ENCODE data around the gene TCP11L1. TPM values are rescaled to one million over a fixed set of nuclear protein-coding genes. Genes with fewer than 3 reads are reported as not detected.

TCP11L1 gene, protein sequence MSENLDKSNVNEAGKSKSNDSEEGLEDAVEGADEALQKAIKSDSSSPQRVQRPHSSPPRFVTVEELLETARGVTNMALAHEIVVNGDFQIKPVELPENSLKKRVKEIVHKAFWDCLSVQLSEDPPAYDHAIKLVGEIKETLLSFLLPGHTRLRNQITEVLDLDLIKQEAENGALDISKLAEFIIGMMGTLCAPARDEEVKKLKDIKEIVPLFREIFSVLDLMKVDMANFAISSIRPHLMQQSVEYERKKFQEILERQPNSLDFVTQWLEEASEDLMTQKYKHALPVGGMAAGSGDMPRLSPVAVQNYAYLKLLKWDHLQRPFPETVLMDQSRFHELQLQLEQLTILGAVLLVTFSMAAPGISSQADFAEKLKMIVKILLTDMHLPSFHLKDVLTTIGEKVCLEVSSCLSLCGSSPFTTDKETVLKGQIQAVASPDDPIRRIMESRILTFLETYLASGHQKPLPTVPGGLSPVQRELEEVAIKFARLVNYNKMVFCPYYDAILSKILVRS
- 9.6 and 13.1 TPM in 2 replicates for total RNA-seq

DNA sequence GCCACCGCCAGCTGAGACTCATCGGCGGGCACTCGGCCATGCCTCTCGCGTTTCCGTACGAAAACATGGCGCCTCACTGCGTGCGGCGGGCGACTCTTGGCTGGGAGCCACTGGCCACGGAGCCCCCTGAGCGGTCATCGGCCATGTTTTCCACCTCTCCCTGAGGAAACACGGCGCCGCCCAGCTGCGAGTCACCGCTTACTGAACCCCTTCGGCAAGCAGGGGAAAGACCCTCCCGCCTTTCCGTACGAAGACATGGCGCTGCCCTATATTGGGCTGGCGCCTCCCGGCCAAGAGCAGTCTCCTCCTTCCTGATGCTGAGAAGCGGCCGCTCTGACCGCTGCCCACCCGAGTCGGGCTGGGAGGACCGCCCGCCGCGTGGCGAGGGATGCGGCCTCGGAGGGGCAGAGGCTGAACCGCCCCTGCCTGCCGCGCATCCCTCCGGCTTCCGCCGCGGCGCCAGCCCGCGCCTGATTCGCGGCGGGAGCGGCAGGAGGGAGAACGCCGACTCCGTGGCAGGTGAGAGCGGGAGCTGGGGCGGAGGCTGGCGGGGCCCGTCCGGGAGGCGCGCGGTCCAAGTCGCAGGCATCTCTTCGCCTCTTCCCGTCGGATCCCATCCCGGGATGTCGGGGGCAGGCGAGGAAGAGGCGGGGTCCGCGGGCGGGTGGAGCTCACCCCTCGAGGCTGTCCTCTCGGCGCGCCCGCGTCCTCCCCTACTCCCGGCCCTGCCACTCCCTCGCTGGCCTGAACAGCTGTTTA, at the start of gene TCP11L1:
TCP11L1 (plus strand) TSS at position 299 of the 759 bp plus-strand sequence. CDS start 4,202 bp downstream, outside the sequence.
- DNase-seq (ENCODE audit: low read depth in 2 of 2): peak; percentile 94 to 95

DNA sequence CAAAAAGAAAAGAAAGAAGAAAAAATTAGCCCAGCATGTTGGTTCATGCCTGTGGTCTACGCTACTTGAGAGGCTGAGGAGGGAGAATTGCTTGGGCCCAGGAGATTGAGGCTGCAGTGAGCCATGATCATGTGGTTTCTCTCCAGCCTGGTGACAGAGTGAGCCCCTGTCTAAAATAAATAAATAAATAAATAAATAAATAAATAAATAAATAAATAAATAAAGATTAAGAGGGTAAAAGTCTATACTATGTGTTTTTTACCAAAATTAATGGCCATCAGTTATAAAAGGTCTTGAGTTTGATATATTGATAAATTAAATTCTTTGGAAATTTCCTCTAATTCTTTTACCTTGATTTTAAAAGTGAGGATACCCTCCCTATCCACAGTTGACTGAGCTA, 48.9 kb upstream of the TCP11L1 start:
- DNase-seq (ENCODE audit: low read depth in 2 of 2): no peak

DNA sequence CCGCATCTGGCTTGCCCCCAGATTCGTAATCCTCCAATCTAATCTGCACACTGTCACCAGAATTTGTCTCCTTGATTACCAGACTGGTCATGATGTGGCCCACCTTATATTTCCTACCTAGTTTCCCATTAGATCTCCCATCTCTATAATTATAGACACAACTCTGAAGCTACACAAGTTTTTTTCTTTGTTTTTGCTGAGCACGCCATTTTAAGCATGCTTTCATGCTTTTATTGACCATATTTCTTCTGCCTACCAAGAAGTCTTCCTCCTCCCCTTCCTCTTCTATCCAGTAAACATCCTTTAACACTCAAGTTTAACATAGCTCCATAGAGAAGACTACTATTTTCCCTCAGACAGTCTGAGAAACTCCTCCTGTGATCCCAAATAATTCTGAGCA, 47.9 kb upstream of the TCP11L1 start:
- DNase-seq (ENCODE audit: low read depth in 2 of 2): no peak

DNA sequence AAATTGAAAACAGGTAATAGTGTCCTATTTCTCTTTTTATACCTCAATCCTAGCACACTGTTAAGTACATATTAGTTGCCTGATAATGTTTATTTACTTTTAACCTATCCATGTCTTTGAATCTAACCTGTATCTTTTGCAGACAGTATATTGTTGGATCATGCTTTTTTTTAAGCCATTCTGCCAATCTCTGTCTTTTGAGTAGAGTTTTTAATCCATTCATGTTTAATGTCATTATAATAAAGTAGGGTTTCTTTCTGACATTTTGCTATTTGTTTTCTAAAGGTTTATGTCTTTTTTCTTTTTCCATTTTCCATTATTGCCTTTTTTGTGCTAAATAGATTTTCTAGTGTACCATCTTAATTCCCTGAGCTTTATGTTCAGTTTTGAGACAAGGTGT, 47.5 kb upstream of the TCP11L1 start:
- DNase-seq (ENCODE audit: low read depth in 2 of 2): no peak

DNA sequence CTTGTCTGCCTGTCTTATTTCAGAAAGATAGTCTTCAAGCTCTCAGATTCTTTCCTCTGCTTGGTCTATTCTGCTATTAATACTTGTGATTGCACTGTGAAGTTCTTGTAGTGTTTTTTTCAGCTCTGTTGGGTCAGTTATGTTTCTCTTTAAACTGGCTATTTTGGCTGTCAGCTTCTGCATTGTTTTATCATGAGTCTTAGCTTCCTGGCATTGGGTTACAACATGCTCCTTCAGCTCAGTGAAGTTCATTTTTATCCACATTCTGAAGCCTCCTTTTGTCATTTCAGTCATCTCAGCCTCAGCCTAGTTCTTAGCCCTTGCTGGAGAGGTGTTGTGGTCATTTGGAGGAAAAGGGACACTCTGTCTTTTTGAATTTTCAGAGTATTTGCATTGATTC, 39.2 kb upstream of the TCP11L1 start:
- peak; percentile 4 to 68 for DNase-seq (ENCODE audit: low read depth in 2 of 2)

DNA sequence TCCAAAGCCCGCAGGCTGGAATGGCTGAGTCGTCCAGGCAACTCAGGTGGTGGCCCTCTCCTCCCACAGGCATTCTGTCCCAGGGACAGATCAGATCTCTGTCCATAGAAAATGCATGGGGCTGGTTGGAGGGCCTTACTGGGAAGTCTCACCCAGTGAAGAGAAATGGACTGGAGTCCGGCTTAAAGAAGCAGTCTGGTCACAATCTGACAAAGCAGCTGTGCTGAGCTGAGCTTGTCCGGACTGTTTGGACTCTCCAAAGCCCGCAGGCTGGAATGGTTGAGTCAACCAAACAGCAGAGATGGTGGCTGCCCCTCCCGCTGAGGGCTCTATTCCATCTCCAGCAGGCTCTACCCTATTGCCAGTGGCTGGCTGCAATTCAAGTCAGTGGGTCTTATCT, 38.1 kb upstream of the TCP11L1 start:
- no peak for DNase-seq (ENCODE audit: low read depth in 2 of 2)

DNA sequence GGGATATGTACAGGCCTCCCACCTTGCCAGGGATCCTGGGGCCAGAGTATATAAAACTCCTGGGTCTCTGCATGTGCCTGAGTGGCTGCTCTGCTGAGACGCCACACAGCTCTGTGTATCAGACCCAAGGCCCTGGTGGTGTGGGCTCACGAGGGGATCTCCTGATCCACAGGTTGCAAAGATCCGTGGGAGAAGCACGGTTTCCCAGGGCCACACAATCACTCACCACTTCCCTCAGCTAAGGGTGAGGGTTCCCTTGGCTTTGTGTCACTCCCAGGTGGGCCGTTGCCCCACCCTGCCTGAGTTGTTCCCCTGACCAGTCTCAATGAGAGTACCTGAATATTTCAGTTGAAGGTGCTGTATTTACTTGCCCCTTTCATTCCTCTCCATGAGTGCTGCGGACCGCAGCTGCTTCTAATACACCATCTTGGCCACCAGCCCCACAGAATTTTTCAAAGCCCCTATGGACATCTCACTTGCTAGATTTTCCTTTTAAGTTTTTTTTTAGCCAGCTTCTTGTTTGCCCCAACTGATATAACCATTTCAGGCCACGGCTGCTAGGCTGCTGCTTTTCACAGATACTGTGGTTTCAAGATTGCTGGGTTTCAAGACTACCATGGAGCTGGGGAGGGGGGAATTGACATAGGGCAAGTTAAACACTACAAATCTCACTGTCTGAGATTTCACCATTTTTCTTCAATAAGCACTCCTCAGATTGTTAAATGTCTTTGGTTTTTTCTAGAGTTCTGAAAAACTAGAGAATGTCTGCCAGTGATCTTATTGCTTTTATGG, 37.4 kb upstream of the TCP11L1 start:
- DNase-seq (ENCODE audit: low read depth in 2 of 2): no peak

DNA sequence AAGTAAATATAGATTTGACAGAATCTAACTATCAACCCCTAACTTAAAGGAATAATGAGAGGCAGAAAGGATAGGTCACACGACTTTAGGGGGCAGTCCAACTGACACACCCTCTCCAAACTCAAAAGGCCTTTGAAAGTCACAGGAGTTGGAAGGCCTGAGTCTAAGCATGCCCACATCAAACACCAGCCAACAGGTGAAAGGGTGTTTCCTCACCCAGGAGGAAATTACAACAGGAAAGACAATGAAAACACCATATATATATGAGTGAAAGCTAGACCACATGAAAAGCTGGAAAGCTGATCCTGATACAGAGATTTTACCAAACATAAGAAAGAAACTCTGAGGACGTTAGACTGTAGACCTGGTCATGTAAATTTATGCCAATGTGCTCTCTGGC, 34.2 kb upstream of the TCP11L1 start:
- DNase-seq (ENCODE audit: low read depth in 2 of 2): peak in 1 of 2 donors; percentile 27

DNA sequence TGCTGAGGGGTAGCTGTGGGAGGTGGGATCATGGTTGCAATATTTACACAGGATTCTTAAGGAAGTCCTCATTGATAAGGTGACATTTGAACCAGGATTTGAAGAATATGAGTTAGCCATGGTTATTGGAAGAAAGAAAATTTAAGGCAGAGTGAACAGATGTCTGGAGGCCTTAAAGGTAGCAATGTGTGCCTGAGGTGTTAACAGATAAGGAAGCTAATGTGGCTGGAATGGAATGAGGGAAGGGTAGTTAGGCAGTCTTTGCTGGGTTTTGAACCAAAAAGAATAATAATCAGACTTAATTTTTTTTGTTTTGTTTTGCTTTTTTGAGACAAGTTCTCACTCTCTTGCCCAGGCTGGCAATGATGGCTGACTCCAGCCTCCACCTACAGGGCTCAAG, 33.4 kb upstream of the TCP11L1 start:
- DNase-seq (ENCODE audit: low read depth in 2 of 2): no peak

DNA sequence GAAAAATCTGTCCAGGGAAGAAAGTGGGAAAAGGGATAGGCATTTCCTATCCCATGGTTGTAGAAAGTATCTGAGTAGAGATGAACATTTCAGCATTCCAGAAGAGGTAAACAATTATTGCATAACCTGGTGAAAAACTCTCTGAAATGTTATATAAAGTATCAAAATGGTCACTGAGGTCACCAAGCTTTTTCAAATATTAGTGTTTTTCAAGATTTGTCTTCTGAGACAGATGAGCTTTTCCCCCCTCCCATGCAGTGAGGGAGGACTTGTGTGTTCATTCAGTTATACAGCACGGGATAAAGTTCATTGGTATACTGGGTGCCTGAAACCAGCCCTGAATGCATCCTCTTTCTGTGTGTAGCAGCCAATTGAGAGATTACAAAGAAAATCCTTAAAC, 25.6 kb upstream of the TCP11L1 start:
- no peak for DNase-seq (ENCODE audit: low read depth in 2 of 2)

DNA sequence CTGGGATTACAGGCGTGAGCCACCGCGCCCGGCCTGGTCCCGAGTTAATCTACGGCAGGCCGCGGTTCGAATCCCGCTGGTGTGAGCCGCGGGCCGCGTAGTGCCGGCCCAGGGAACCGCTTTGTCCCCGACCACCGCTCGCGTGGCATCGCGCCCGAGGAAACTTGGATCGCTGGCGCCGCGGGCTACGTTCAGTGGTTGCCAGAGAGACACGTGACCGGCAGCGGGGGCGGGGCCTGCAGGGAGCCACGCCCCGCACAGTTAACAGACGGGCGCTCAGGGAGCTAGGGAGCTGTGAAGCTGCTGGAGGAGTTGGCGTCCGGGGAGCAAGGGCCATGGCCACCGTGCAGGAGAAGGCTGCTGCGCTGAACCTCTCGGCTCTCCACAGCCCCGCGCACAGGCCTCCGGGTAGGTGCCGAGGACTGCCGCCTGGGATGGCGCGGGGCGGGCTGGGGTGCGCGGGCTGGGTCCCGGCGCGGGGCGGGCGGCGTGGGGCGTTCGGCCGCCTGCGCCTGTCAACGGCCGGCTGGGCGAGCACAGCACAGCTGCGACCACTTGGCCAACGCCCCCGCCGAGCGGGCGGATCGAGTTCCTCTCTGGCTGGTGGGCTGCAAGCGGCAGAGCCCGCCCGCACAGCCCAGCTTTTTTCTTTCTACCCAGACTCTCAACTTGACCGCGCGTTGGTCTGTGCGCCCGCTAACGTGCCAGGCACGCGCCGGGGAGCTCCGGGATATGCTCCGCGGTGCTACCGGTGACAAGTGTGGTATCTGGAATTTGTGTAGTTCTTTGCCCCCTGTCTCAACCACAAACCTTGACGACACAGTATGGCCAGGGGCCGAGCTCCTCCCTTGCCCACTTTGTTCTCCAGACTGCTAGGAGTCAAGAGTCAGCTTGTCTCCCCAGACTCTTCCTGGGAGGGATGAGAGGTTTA, 23.5 kb upstream of the TCP11L1 start, which contains the start of gene DEPDC7:
DEPDC7 (plus strand) TSS at position 258 of the 931 bp plus-strand sequence; CDS start at position 336, 78 bp downstream.
- peak; percentile 61 to 72 for DNase-seq (ENCODE audit: low read depth in 2 of 2)

DNA sequence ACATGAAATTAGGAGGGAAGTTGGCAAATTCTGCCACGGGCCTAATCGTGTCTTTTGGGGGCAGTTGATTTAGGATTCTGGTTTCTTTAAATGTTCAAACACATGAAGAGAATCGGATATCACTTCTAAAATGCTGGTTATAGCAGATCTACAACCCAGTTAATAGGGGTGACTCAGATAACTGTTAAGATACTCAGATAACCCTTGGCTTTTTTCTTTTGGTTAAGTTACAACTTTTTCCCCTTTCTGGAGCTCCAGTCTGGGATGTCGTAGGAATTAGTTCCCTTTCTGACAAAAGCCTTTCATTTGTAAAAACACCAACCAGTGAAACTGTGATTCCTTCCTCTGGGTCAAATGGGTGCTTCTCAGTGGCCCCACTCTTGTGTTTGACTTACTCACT, 22.7 kb upstream of the TCP11L1 start:
- no peak for DNase-seq (ENCODE audit: low read depth in 2 of 2)

DNA sequence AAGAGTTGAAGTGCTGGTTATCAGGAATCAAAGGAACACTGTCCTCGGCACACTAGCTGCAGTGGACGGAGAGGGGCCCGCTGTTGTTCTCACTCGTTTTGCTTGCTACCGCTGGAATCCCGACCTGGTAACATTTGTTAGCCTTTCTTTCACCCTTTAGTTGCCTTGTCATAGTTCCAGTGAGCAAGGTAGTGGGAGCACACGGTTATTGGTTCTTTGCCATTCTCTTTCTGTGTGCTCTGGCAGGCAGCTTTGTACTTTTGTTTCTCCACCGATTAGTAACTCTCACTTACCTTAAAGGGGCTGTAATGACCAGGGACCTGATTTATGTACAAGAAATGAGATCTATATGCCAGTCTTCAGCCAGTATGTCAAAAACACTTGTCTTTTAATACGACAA, 21.9 kb upstream of the TCP11L1 start:
- no peak for DNase-seq (ENCODE audit: low read depth in 2 of 2)

DNA sequence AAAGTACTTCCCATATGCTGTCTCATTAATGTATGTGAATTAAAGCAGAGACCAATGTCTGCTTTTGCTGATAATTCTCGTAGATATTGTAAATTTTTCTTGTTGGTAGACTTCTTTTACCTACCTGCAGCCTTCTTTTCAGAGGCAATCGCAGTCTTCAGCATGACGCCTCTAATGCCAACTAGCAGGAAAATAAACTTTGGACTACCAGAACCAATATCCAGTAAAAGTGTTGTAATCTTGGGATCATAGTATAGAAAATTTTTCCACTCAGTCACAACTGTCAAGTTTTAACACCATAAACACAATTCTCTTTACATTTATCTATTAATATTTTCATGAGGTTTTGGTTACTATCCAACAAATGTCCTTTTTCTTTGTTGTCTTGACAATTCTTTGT, 21.4 kb upstream of the TCP11L1 start:
- no peak for DNase-seq (ENCODE audit: low read depth in 2 of 2)

DNA sequence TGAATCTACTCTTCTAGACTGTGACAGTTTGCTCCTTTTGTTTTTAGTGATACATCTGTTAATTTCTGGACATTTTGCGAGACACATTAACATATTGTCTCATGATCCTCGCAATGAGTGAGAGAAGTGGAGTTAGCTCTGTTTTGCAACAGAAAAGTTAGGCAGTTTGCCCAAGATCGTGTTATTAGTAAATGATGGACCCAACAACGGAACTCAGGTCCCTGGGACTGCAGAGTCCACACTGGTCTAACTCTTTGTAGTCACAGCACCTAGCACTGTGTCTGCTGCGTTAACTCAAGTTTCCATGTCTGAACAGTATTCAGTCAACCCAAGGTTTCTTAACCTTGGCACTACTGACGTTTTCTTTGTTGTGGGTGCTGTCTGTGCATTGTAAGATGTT, 20.5 kb upstream of the TCP11L1 start:
- DNase-seq (ENCODE audit: low read depth in 2 of 2): no peak

DNA sequence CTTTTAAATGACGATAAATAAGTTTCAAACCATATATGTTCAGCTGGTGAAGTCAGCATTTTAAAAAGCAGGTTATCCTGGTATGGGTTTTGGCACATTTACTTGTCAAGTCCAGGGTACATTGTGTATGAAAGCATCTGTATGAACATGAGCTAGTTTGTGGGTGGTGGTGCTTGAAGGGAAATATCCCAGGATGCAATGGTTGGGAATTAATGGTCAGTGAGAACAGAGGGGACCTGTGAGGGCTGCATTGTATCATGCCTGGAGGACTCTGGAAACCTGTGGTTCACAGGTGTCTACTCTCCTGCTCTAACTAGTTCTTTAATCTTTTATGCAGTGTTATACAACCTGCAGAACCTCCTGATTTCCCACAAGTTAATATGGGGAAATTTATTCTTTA, 17.9 kb upstream of the TCP11L1 start:
- DNase-seq (ENCODE audit: low read depth in 2 of 2): no peak

DNA sequence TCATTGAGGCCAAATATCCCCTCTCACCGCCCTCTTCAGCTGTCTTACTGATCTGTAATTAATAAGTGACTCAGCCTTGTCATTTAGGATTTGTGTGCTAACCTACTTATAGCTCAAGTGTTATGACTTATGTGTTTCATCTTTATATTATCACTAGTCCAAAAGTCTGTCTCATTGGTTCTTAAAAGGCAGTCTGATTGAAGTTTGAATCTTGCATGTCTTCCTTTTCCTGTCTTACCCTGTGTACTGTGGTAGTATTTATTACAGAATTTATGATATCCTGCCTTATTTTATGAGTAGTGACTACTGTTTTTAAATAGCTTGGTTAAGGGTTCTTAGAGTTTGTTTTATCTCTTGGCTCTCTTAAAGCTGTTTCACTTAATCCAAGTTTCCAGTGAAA, 17.4 kb upstream of the TCP11L1 start:
- no peak for DNase-seq (ENCODE audit: low read depth in 2 of 2)

DNA sequence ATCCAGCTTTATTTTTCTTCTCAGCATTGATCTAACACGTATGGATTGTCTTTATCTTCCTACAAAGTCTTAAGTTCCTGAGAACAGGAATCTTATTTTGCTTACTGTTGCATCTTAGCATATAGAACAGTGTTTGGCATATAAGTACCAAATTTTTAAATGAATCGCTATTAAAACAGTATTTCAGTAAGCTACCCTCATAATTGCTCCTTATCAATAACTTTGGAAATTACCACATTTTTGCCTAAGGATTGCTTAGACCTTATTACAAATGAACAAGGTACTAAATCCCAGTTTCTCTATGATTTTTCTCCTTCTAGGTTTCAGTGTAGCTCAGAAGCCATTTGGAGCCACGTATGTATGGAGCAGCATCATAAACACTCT, 14.0 kb upstream of the TCP11L1 start:
- no peak for DNase-seq (ENCODE audit: low read depth in 2 of 2)

DNA sequence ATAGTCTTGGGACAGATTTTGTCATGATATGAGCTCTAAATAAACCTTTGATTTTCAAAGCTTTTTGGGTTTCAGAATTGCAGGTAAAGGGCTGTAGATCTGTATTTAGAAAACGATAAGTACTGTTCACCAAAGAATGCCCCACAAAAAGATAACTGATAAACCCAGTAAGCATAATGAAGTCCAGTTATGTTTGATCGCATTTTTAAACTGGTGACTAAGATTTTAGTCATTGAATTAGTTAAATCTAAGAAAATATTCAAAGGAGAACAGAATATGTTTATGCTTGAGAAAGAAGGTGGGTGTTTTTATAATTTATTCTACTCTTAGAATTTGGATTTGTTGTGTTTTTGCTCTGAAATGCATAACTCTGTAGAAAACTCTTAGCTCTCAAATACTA, 12.1 kb upstream of the TCP11L1 start:
- DNase-seq (ENCODE audit: low read depth in 2 of 2): no peak

DNA sequence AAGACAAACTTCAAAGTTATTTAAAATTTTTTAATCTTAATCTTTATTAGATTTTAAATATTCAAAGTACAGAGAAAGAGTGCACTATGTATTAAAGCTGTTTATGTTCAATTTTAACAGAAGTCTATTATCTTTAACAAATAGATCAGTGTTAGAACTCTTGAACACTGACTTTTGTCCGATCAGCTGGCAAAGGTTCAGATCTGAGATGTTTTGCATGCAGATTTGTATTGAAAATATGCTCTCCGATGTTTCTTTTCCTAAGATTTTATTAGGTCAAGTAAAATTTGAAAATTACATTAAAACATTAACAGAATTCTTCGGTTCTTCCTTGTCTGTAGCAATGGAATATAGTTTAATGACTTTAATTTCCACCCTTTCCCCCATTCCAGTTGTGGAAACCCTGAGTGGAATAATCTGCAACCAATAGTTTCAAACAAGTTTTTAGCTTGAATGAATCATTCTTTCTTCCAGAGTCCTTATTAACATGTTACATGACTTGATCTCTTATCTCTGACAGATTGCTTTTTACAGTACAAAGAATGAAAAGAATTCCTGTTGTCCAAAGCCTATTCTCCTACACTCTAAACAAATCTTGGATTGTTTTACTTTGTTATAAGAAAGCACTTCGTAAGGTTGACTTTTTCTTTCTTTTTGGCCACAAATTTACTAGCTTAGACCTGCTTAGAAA, 11.4 kb upstream of the TCP11L1 start:
- DNase-seq (ENCODE audit: low read depth in 2 of 2): no peak

Measured in lung microvascular endothelial cell (primary cell).